GM12878 (cell line): ENCODE measurements around the gene SYNGR1. TPM values are rescaled to one million over a fixed set of nuclear protein-coding genes. Genes with fewer than 3 reads are reported as not detected.
A peak's percentile ranks its signal among the peaks of the same experiment; 100 is the strongest.

Experiments used
- ATF2 ChIP-seq: IDR thresholded peaks from 2 replicates; pipeline ENCODE4 v1.6.1; 2012; ENCODE audit warnings: low read length, inconsistent platforms
- BRCA1 ChIP-seq: IDR thresholded peaks from 2 replicates; pipeline ENCODE4 v1.6.1; 2011; ENCODE audit warnings: low read depth, low read length, improper control_type of control experiment
- CREB1 ChIP-seq: IDR thresholded peaks from 2 replicates; pipeline ENCODE4 v1.6.1; 2012; ENCODE audit warnings: low read depth, mild to moderate bottlenecking, inconsistent platforms
- CREM ChIP-seq: IDR thresholded peaks from 2 replicates; pipeline ENCODE4 v1.6.1; 2014; ENCODE audit warnings: antibody characterized with exemption, low read depth
- ESRRA ChIP-seq: IDR thresholded peaks from 2 replicates; pipeline ENCODE4 v1.6.1; 2012; ENCODE audit warnings: mild to moderate bottlenecking, low read length, improper control_type of control experiment
- HDAC2 ChIP-seq: fragments of 200-600 bp; sonication (generic); IDR thresholded peaks from 2 replicates; pipeline ENCODE4 v1.6.1; 2017
- JUNB ChIP-seq: IDR thresholded peaks from 2 replicates; pipeline ENCODE4 v1.6.1; 2016; ENCODE audit warnings: antibody characterized with exemption, mild to moderate bottlenecking
- MAX ChIP-seq: IDR thresholded peaks from 2 replicates; pipeline ENCODE4 v1.6.1; 2012; ENCODE audit warnings: low read depth, low read length, improper control_type of control experiment
- MLLT1 ChIP-seq: fragments of 450-650 bp; IDR thresholded peaks from 2 replicates; pipeline ENCODE4 v1.6.1; 2016; ENCODE audit warnings: mild to moderate bottlenecking
- MYB ChIP-seq: fragments of 150-350 bp; IDR thresholded peaks from 2 replicates; pipeline ENCODE4 v1.6.1; 2014; ENCODE audit warnings: mild to moderate bottlenecking, low read depth, low read length, borderline replicate concordance
- NR2C1 ChIP-seq: fragments of 450-650 bp; IDR thresholded peaks from 2 replicates; pipeline ENCODE4 v1.6.1; 2017; ENCODE audit warnings: antibody characterized with exemption, mild to moderate bottlenecking, moderate library complexity
- POLR2AphosphoS2 ChIP-seq: IDR thresholded peaks from 2 replicates; pipeline ENCODE4 v1.6.1; 2011; ENCODE audit warnings: low read depth, mild to moderate bottlenecking, low read length, improper control_type of control experiment, moderate library complexity
- RB1 ChIP-seq: fragments of 450-650 bp; formaldehyde crosslinking; IDR thresholded peaks from 2 replicates; pipeline ENCODE4 v1.6.1; 2017; ENCODE audit warnings: mild to moderate bottlenecking, borderline replicate concordance
- RFX5 ChIP-seq: IDR thresholded peaks from 2 replicates; pipeline ENCODE4 v1.6.1; 2011; ENCODE audit warnings: low read depth, low read length, improper control_type of control experiment
- SMAD1 ChIP-seq: fragments of 450-650 bp; IDR thresholded peaks from 2 replicates; pipeline ENCODE4 v1.6.1; 2018; ENCODE audit warnings: mild to moderate bottlenecking, low read depth; ENCODE audit not compliant: partially characterized antibody
- SMC3 ChIP-seq: IDR thresholded peaks from 2 replicates; pipeline ENCODE4 v1.6.1; 2011; ENCODE audit warnings: low read length, improper control_type of control experiment, borderline replicate concordance
- SRF ChIP-seq, 2 experiments: IDR thresholded peaks; 2 replicates each; pipeline ENCODE4 v1.6.1; 2011; ENCODE audit warnings: low read depth in 2 of 2, low read length in 2 of 2, mild to moderate bottlenecking in 1 of 2, moderate library complexity in 1 of 2
- STAT1 ChIP-seq: fragments of 450-650 bp; conservative IDR thresholded peaks from 2 replicates; pipeline ENCODE4 v1.6.1; 2014; ENCODE audit warnings: antibody characterized with exemption, mild to moderate bottlenecking
- YY1 ChIP-seq: IDR thresholded peaks from 2 replicates; pipeline ENCODE4 v1.6.1; 2011; ENCODE audit warnings: low read depth, mild to moderate bottlenecking, low read length
- ZBTB4 ChIP-seq: fragments of 450-650 bp; formaldehyde crosslinking; IDR thresholded peaks from 2 replicates; pipeline ENCODE4 v1.4.0; 2022; ENCODE audit warnings: mild to moderate bottlenecking, moderate library complexity
- ZBTB40 ChIP-seq: fragments of 450-650 bp; IDR thresholded peaks from 2 replicates; pipeline ENCODE4 v1.6.1; 2016; ENCODE audit warnings: mild to moderate bottlenecking, moderate library complexity, borderline replicate concordance
- polyA plus RNA-seq, 11 experiments: library from polyadenylated mRNA; depleted of rRNA in 4 of 11; unstranded in 6 of 11; stranded (reverse) in 5 of 11; fragments of >200 nt; fragmentation: Nextera tagmentation in 4 of 11; fragmentation: Illumina TruSeq in 1 of 11; extraction: Ambion mirVana in 4 of 11; extraction: Trizol in 1 of 11; gene quantifications; 1 replicate in 1 of 11; 2 replicates in 10 of 11; pipeline versions ENCODE4 v1.2.1 to v1.2.3, GENCODE V29; 2011 to 2016; ENCODE audit warnings: inconsistent platforms in 2 of 11, missing spikeins in 2 of 11, low read depth in 1 of 11
- total RNA-seq, 4 experiments: library from RNA; depleted of rRNA in 3 of 4; stranded (reverse); fragments of >200 nt in 3 of 4; fragmentation: Illumina TruSeq in 1 of 4; extraction: Trizol in 1 of 4; gene quantifications; 2 replicates each; pipeline versions ENCODE4 v1.2.1 to v1.2.3, GENCODE V29; 2013 to 2021

Gene SYNGR1
- total and polyA plus RNA-seq, 10 of the 15 experiments (the other 5 are each of a cell fraction or from before 2014, with no cell fraction given), result 0.87 to 9.2 (median 3.5) TPM

- TF ChIP-seq MLLT1, result no peak
- TF ChIP-seq SMC3, result peak; percentile 51
- no peak for TF ChIP-seq ESRRA
- TF ChIP-seq ZBTB4 (CRISPR knock-in tag), result no peak
- no peak for TF ChIP-seq JUNB
- no peak for TF ChIP-seq RFX5
- TF ChIP-seq NR2C1, result no peak
- TF ChIP-seq ATF2, result no peak
- peak; percentile 71; the same call in 1 of the 2 replicates for TF ChIP-seq POLR2AphosphoS2
- TF ChIP-seq ZBTB40, result no peak
- no peak for TF ChIP-seq CREM
- TF ChIP-seq SMAD1, result no peak
- TF ChIP-seq RB1, result no peak
- TF ChIP-seq CREB1, result no peak
- no peak for TF ChIP-seq HDAC2
- no peak for TF ChIP-seq MYB
- peak; percentile 58 for TF ChIP-seq YY1
- no peak for TF ChIP-seq MAX
- TF ChIP-seq BRCA1, result no peak
- TF ChIP-seq SRF (IDR thresholded peaks at IDR 0.05; ENCODE audit: low read depth in 2 of 2, low read length in 2 of 2), result no peak
- TF ChIP-seq STAT1, result no peak
These were observed 33.2 kb upstream of the SYNGR1 start (continued) for GRCh38 chr22:39316440-39317083.
